ENCODE measurements around the gene NPEPL1.

NPEPL1 gene

GRCh38 chr20:58700121-58700821 lies 7.7 kb downstream of the NPEPL1 start:
- DNase-seq (ENCODE audit: extremely low read depth in 1 of 2, low read depth in 1 of 2): peak; percentile 15 to 34

- DNase-seq (ENCODE audit: extremely low read depth in 1 of 2, low read depth in 1 of 2): no peak
These were observed 8.2 kb downstream of the NPEPL1 start for GRCh38 chr20:58700823-58701222.

GRCh38 chr20:58701431-58702160 lies 9.0 kb downstream of the NPEPL1 start:
- no peak for DNase-seq (ENCODE audit: extremely low read depth in 1 of 2, low read depth in 1 of 2)

GRCh38 chr20:58702161-58702510 lies 9.5 kb downstream of the NPEPL1 start:
- DNase-seq (ENCODE audit: extremely low read depth in 1 of 2, low read depth in 1 of 2): no peak

- DNase-seq (ENCODE audit: extremely low read depth in 1 of 2, low read depth in 1 of 2): no peak
These were observed 10.5 kb downstream of the NPEPL1 start for GRCh38 chr20:58702859-58703648.

GRCh38 chr20:58703765-58704371 lies 11.3 kb downstream of the NPEPL1 start:
- no peak for DNase-seq (ENCODE audit: extremely low read depth in 1 of 2, low read depth in 1 of 2)

GRCh38 chr20:58705208-58705926 lies 12.8 kb downstream of the NPEPL1 start:
- DNase-seq (ENCODE audit: extremely low read depth in 1 of 2, low read depth in 1 of 2): no peak

GRCh38 chr20:58706150-58706892 lies 13.7 kb downstream of the NPEPL1 start:
- DNase-seq (ENCODE audit: extremely low read depth in 1 of 2, low read depth in 1 of 2): no peak

- no peak for DNase-seq (ENCODE audit: extremely low read depth in 1 of 2, low read depth in 1 of 2)
These were observed 14.5 kb downstream of the NPEPL1 start for GRCh38 chr20:58706975-58707681.

- no peak for DNase-seq (ENCODE audit: extremely low read depth in 1 of 2, low read depth in 1 of 2)
These were observed 15.2 kb downstream of the NPEPL1 start for GRCh38 chr20:58707770-58708169.

GRCh38 chr20:58708246-58708931 lies 15.8 kb downstream of the NPEPL1 start:
- no peak for DNase-seq (ENCODE audit: extremely low read depth in 1 of 2, low read depth in 1 of 2)

GRCh38 chr20:58709013-58709702 lies 16.6 kb downstream of the NPEPL1 start:
- no peak for DNase-seq (ENCODE audit: extremely low read depth in 1 of 2, low read depth in 1 of 2)

- no peak for DNase-seq (ENCODE audit: extremely low read depth in 1 of 2, low read depth in 1 of 2)
These were observed 17.1 kb downstream of the NPEPL1 start for GRCh38 chr20:58709703-58710039.

GRCh38 chr20:58710481-58711265 lies 18.1 kb downstream of the NPEPL1 start:
- no peak for DNase-seq (ENCODE audit: extremely low read depth in 1 of 2, low read depth in 1 of 2)

GRCh38 chr20:58711266-58712051 lies 18.9 kb downstream of the NPEPL1 start:
- no peak for DNase-seq (ENCODE audit: extremely low read depth in 1 of 2, low read depth in 1 of 2)

GRCh38 chr20:58712151-58712791 lies 19.7 kb downstream of the NPEPL1 start:
- no peak for DNase-seq (ENCODE audit: extremely low read depth in 1 of 2, low read depth in 1 of 2)
